Cardiac fibroblast (primary cell): ENCODE data around the gene CAMTA1.

Experiments
- DNase-seq, 2 donors: peaks; one replicate each; pipeline versions ENCODE4 v3.0.0 to v3.0.0-alpha.2; 2010; ENCODE audit warnings: low read depth in 2 of 2
- H3K4me3 ChIP-seq, 2 donors: replicated peaks in 1 of 2; 1 replicate in 1 of 2; 2 replicates in 1 of 2; pipeline ENCODE4 v1.5.1; 2011; ENCODE audit warnings: low read depth in 2 of 2, low read length in 2 of 2, mild to moderate bottlenecking in 2 of 2, moderate library complexity in 1 of 2
- CTCF ChIP-seq: IDR thresholded peaks from one replicate; pipeline ENCODE4 v1.5.1; 2011; ENCODE audit warnings: low read depth, mild to moderate bottlenecking, low read length, inconsistent platforms

CAMTA1 gene

GRCh38 chr1:7694600-7695496 is 909.6 kb downstream of the CAMTA1 start:
- H3K4me3 ChIP-seq, result no peak overlapping the region
- TF ChIP-seq CTCF, result no peak
- DNase-seq, result no peak

- DNase-seq, result no peak
- TF ChIP-seq CTCF, result no peak
- H3K4me3 ChIP-seq, result no peak overlapping the region
These were observed 910.4 kb downstream of the CAMTA1 start for GRCh38 chr1:7695497-7696117.

DNA sequence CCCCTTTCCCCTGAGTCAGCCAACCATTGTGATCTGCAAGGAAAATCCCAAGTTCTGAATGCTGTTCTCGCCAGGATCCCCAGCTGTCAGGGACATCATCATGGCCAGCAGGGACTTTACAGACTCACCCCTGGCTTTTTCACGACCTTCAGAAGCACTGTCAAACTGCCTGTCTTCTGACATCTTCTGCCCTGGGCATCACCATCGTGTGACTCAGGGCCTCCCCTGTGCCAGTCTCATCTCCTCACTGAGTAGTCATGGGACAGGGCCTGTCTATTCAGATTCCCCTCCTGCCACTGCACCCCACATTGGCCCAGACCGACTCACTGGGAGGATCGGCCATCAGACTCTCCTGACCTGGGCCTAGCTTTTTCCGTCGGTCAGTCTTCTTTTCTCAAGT is 913.4 kb downstream of the CAMTA1 start:
- no peak for DNase-seq
- H3K4me3 ChIP-seq, result no peak overlapping the region
- TF ChIP-seq CTCF, result no peak

DNA sequence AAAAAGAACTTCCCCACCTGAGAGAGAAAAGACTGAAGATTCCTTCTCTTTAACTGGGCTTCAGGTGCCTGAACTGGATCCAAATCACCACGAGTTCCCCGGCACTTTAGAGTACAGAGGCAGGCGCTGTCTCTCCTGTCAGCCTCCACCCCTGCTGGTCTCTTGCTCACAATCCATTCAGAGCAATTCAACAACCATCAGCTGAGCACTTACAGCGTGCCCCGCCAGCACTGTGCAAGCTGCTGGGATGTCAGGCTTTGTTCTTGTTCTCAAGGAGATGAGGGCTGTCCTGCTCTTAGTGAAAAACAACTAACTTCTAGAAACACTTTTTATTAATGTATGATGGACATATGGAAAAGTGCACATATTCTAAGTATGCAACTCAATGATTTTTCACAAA is 917.1 kb downstream of the CAMTA1 start:
- no peak for TF ChIP-seq CTCF
- DNase-seq, result no peak
- no peak overlapping the region for H3K4me3 ChIP-seq

DNA sequence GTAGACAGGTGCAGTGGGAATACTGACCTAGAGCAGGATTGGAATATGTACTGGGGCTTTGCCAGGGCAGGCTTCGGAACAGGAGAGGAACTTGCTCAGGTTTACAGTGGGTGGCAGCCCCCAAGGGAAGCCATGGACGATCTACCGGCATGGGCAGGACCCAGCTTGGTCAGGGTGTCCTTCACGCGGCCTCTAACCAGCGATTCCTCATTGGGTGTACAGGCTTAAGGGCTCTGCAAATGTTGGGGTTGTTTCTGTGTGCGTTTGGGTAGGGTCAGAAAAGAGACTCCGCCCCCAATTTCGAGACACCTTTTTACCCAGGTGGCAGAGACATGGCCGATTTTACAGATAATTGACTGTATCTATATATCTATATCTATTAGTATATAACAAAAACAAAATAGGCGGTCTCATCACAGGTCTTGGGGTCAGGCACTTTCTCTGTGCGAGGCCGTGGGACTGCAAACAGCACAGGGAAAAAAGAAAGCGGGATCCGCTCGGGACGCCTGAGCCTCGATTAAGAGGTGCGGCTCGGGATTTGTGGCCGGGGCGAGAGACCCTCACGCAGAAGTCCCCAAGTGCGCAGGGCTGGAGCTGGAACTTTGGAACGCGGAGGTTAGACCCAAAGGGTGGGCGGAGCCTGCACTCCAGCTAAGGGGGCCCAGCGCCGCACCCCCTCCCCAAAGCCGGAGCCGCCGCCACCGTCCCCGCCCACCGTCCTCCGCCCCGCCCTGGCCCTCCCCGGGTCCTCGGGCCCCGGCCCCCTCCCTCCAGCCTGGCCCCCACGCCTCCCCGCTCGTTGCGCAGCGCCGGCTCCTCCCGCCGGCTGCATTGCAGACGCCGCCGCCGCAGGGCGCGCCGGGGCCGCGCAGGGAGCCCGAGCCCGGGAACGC is 918.3 kb downstream of the CAMTA1 start:
- no peak for TF ChIP-seq CTCF
- no peak overlapping the region for H3K4me3 ChIP-seq
- DNase-seq, result no peak

GRCh38 chr1:7704214-7705047 is 919.2 kb downstream of the CAMTA1 start:
- no peak overlapping the region for H3K4me3 ChIP-seq
- peak; percentile 77 to 86 for DNase-seq
- no peak for TF ChIP-seq CTCF
